Measurements from ENCODE around the gene N4BP2L1. TPM values are rescaled to one million over a fixed set of nuclear protein-coding genes. Genes with fewer than 3 reads are reported as not detected.

Gene N4BP2L1
- polyA plus RNA-seq, 2 of the 4 experiments (the other 2 are of a cell fraction), result 0.41 to 0.85 TPM

DNA sequence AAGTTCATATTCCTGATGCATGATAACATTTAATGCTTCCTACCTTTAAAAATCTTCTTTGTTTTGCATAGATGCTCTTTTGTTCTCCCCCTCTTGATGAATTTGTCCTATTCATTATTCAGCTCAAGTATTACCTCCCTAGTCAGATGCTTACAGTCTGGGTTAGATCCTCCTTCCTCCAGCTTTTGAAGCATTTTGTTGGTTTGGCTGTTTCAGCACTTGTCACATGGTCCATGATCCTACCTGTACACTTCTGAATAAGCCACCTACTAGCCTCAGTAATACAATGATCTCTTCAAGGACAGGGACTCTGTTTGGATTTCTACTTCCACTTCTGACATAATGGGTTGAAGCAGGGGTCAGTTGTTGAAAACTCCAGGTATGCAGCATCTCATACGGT, 37.4 kb downstream of the N4BP2L1 start:
- Histone ChIP-seq H3K4me1 (no peaks in the 10 kb centered on the region), H3K27ac (no peak overlapping the region), H3K9me3 (no peaks in the 10 kb centered on the region), H3K4me2 (no peak overlapping the region), H3K4me3 (no peak overlapping the region)
- FAIRE-seq (no peak), ATAC-seq (no peak), DNase-seq (ENCODE audit: low read depth in 1 of 2, low spot score in 1 of 2) (no peak)
- POLR2A ChIA-PET, result no interaction called here
- TF ChIP-seq, protein P1, sequence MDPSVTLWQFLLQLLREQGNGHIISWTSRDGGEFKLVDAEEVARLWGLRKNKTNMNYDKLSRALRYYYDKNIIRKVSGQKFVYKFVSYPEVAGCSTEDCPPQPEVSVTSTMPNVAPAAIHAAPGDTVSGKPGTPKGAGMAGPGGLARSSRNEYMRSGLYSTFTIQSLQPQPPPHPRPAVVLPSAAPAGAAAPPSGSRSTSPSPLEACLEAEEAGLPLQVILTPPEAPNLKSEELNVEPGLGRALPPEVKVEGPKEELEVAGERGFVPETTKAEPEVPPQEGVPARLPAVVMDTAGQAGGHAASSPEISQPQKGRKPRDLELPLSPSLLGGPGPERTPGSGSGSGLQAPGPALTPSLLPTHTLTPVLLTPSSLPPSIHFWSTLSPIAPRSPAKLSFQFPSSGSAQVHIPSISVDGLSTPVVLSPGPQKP (IDR thresholded peaks at IDR 0.05; ENCODE audit: low read depth, low read length), result no peak
- 70% methylated on average over 1 of the region's 1 CpG for WGBS (ENCODE audit: missing lambda C conversion rate)
- CTCF ChIA-PET, result no interaction called here

DNA sequence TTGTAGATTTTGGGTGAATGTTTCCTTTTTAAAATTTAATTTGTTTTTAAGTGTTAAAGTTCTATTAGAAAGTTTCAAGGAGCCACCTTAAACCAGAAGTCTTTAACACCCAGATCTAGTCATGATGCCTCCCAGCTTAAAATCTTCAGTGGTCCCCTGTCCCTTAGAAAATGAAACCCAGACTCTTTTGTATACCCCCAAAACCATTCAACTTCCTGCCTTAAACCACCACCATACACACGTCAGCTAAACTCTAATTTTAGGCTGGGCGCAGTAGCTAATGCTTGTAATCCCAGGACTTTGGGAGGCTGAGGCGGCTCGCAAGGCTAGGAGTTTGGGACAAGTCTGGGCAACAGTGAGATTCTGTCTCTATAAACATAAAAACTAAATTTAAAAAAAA, 37.9 kb downstream of the N4BP2L1 start:
- ChIA-PET CTCF (no interaction called here), POLR2A (no interaction called here)
- no peak for FAIRE-seq
- no peaks in the 10 kb centered on the region for H3K4me1 ChIP-seq
- DNase-seq (ENCODE audit: low read depth in 1 of 2, low spot score in 1 of 2), result no peak
- TF ChIP-seq EHF (CRISPR knock-in tag; IDR thresholded peaks at IDR 0.05), result no peak
- TF ChIP-seq MAFK (IDR thresholded peaks at IDR 0.05; ENCODE audit: partially characterized antibody), result no peak
- no peak for TF ChIP-seq CBX2 (IDR thresholded peaks at IDR 0.05; ENCODE audit: borderline replicate concordance, low read depth)
- TF ChIP-seq CBX8 (IDR thresholded peaks at IDR 0.05), result no peak
- no peak for TF ChIP-seq GATA3 (IDR thresholded peaks at IDR 0.05; ENCODE audit: borderline replicate concordance)
- TF ChIP-seq ESRRA (IDR thresholded peaks at IDR 0.05; ENCODE audit: borderline replicate concordance, low read length), result no peak
- TF ChIP-seq, protein P1 (IDR thresholded peaks at IDR 0.05; ENCODE audit: low read depth, low read length), result no peak
- no peak for TF ChIP-seq RARB (CRISPR knock-in tag; IDR thresholded peaks at IDR 0.05)
- TF ChIP-seq USF2 (IDR thresholded peaks at IDR 0.05), result no peak
- TF ChIP-seq, protein P2, sequence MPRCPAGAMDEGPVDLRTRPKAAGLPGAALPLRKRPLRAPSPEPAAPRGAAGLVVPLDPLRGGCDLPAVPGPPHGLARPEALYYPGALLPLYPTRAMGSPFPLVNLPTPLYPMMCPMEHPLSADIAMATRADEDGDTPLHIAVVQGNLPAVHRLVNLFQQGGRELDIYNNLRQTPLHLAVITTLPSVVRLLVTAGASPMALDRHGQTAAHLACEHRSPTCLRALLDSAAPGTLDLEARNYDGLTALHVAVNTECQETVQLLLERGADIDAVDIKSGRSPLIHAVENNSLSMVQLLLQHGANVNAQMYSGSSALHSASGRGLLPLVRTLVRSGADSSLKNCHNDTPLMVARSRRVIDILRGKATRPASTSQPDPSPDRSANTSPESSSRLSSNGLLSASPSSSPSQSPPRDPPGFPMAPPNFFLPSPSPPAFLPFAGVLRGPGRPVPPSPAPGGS (IDR thresholded peaks at IDR 0.05), result no peak
- no peak for TF ChIP-seq CHD4 (IDR thresholded peaks at IDR 0.05; ENCODE audit: borderline replicate concordance)
- TF ChIP-seq ATOH8 (CRISPR knock-in tag; IDR thresholded peaks at IDR 0.05; ENCODE audit: low read depth), result no peak
- 91% methylated on average over 4 of the region's 4 CpGs for WGBS (ENCODE audit: missing lambda C conversion rate)
- H3K9me3 ChIP-seq, result no peaks in the 10 kb centered on the region
- H3K4me3 ChIP-seq, result no peak overlapping the region
- no peak for ATAC-seq
- no peak overlapping the region for H3K4me2 ChIP-seq
- H3K27ac ChIP-seq, result no peak overlapping the region

DNA sequence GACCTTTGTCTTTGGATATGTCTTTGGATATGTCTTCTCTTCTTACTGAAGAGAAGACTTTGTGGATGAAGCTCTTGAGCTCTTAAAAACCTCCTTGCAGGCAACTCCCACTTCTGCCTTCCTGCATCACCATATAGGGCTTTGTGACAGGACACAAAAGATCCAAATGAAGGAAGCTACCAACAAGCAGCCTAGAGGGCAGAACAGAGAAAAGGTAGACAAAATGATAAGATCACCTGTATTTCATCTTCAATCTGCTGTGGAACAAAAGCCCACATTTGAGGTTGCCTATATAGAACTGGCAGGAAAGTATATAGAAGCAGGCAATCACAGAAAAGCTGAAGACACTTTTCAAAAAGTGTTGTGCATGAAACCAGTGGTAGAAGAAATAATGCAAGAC, 42.5 kb downstream of the N4BP2L1 start:
- FAIRE-seq (no peak), ATAC-seq (no peak), DNase-seq (ENCODE audit: low read depth in 1 of 2, low spot score in 1 of 2) (no peak)
- ChIA-PET CTCF (no interaction called here), POLR2A (no interaction called here)
- H3K4me1 ChIP-seq, result no peaks in the 10 kb centered on the region
- H3K9me3 ChIP-seq, result no peaks in the 10 kb centered on the region
- H3K27ac ChIP-seq, result no peak overlapping the region
- no peak overlapping the region for H3K4me2 ChIP-seq
- no peak overlapping the region for H3K4me3 ChIP-seq
- TF ChIP-seq RFX5 (IDR thresholded peaks at IDR 0.05) (no peak), TFCP2L1 (CRISPR knock-in tag; IDR thresholded peaks at IDR 0.05) (no peak), ATOH8 (CRISPR knock-in tag; IDR thresholded peaks at IDR 0.05; ENCODE audit: low read depth) (no peak), FOSL2 (IDR thresholded peaks at IDR 0.05) (no peak), FOSL2 (CRISPR knock-in tag; IDR thresholded peaks at IDR 0.05) (no peak), NFE2L2 (conservative IDR thresholded peaks at IDR 0.05; ENCODE audit: low read length) (no peak), MAZ (IDR thresholded peaks at IDR 0.05; ENCODE audit: borderline replicate concordance, low read depth, low read length) (no peak), HOXB13 (CRISPR knock-in tag; IDR thresholded peaks at IDR 0.05; ENCODE audit: low read depth) (no peak), RARB (CRISPR knock-in tag; IDR thresholded peaks at IDR 0.05) (no peak), KDM1A (IDR thresholded peaks at IDR 0.05; ENCODE audit: low read depth) (no peak), KDM5A (IDR thresholded peaks at IDR 0.05) (no peak), PHF8 (IDR thresholded peaks at IDR 0.05; ENCODE audit: borderline replicate concordance, low read depth) (no peak), HDAC2 (IDR thresholded peaks at IDR 0.05) (no peak), ZC3H11A (IDR thresholded peaks at IDR 0.05) (no peak), POLR2A (IDR thresholded peaks at IDR 0.05; ENCODE audit: low read length) (no peak)
- TF ChIP-seq, protein P1 (IDR thresholded peaks at IDR 0.05; ENCODE audit: low read depth, low read length), result no peak

All from A549 (cell line).